ENCODE measurements around the gene NPHS1.
"Not testable (repeated sequence)": the region's sequence is repeated elsewhere in the genome, so short reads cannot be mapped to it uniquely, and the experiment has no call there.

The NPHS1 gene

GRCh38 chr19:35846038-35846668 is 6.2 kb downstream of the NPHS1 start:
- DNase-seq (ENCODE audit: low read depth) = no peak

GRCh38 chr19:35845215-35846037 is 6.9 kb downstream of the NPHS1 start:
- no peak overlapping the region; the same call in 1 of the 2 replicates for H3K4me3 ChIP-seq (ENCODE audit: low read length)
- DNase-seq (ENCODE audit: low read depth) = no peak
- no peak for TF ChIP-seq CTCF (conservative IDR thresholded peaks at IDR 0.05; ENCODE audit: low read length)

More at GRCh38 chr19:35846038-35846668, 6.2 kb downstream of the NPHS1 start:
- H3K4me3 ChIP-seq (ENCODE audit: low read length) = no peak overlapping the region
- no peak for TF ChIP-seq CTCF (conservative IDR thresholded peaks at IDR 0.05; ENCODE audit: low read length)

- no peak for DNase-seq (ENCODE audit: low read depth)
- TF ChIP-seq CTCF (conservative IDR thresholded peaks at IDR 0.05; ENCODE audit: low read length) = no peak
- H3K4me3 ChIP-seq (ENCODE audit: low read length) = no peak overlapping the region
Observed at GRCh38 chr19:35844482-35845214, 7.7 kb downstream of the NPHS1 start.

- no peak for TF ChIP-seq CTCF (conservative IDR thresholded peaks at IDR 0.05; ENCODE audit: low read length)
- DNase-seq (ENCODE audit: low read depth) = no peak
- H3K4me3 ChIP-seq (ENCODE audit: low read length) = no peak overlapping the region
Observed at GRCh38 chr19:35843676-35844481, 8.4 kb downstream of the NPHS1 start.

GRCh38 chr19:35842666-35843272 is 9.5 kb downstream of the NPHS1 start:
- no peak for DNase-seq (ENCODE audit: low read depth)
- no peak for TF ChIP-seq CTCF (conservative IDR thresholded peaks at IDR 0.05; ENCODE audit: low read length)
- H3K4me3 ChIP-seq (ENCODE audit: low read length) = no peak overlapping the region

GRCh38 chr19:35841961-35842595 is 10.2 kb downstream of the NPHS1 start:
- no peak for TF ChIP-seq CTCF (conservative IDR thresholded peaks at IDR 0.05; ENCODE audit: low read length)
- no peak overlapping the region for H3K4me3 ChIP-seq (ENCODE audit: low read length)

GRCh38 chr19:35836096-35836495 is 16.2 kb downstream of the NPHS1 start:
- H3K4me3 ChIP-seq (ENCODE audit: low read length); DNase-seq (ENCODE audit: low read depth): not testable (repeated sequence)

More at GRCh38 chr19:35841961-35842595, 10.2 kb downstream of the NPHS1 start:
- no peak for DNase-seq (ENCODE audit: low read depth)

Measured in AG10803 (cell line).